Fibroblast of lung (primary cell): ENCODE data around the gene PTK7.

Source experiments
- CTCF ChIP-seq, 2 donors: IDR thresholded peaks in 1 of 2; conservative IDR thresholded peaks in 1 of 2; 1 replicate in 1 of 2; 2 replicates in 1 of 2; pipeline ENCODE4 v1.5.1; 2011 to 2012; ENCODE audit warnings: low read length in 2 of 2, control low read depth in 1 of 2, inconsistent platforms in 1 of 2, low read depth in 1 of 2, mild to moderate bottlenecking in 1 of 2
- EZH2 ChIP-seq: IDR thresholded peaks from 2 replicates; pipeline ENCODE4 v1.5.1; 2012; ENCODE audit warnings: low read length, control low read depth, mild to moderate bottlenecking; ENCODE audit errors: missing control alignments

- TF ChIP-seq CTCF (conservative IDR thresholded peaks at IDR 0.05 in 1 of 2, IDR thresholded peaks at IDR 0.05 in 1 of 2; ENCODE audit: low read depth in 1 of 2, low read length in 2 of 2) (no peak), EZH2 (no peak)
Measured at GRCh38 chr6:43052842-43053544, 23.1 kb upstream of the PTK7 start.
